GM18502 (cell line): ENCODE results near the gene STPG1.
A peak's percentile ranks its signal among the peaks of the same experiment; 100 is the strongest.

Experiments used
- ATAC-seq: cut with Tn5 transposase; IDR thresholded peaks from one replicate; pipeline ENCODE4 v1.9.1; 2021; ENCODE audit warnings: mild to moderate bottlenecking; ENCODE audit not compliant: unreplicated experiment, poor library complexity

Gene STPG1

DNA sequence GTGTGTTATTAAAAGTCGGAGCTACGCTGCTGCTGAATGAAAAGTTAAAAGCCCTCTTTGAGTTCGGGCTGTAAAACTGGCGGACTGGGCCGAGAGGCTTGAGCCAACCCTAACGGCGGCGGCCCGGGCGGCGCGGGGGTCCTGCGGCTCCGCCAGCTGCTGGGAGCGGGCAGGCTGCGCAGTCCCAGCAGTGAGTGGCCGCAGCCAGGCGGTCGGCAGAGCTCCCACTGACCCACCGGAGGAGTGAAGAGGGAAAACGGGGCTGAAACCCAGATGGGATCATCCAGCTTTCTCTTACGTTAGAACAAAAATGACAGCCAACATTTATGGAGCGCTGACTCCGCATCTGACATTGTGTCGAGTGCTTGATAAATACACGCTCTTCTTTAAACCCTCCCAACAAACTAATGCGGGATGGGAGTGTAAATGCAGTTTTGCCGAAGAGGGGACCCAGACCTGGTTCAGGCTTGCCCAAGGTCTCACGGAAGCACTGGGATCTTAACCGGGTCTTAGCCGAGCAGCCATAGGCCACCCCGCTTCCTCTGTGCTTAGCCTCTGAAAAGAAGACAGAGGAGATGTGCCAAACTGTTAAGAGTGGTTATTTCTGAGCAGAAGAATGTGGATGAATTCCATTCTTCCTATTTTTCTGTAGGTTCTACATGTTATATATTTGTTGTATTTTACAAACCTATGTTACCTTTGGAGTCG, 91.0 kb downstream of the STPG1 start:
- peak; percentile 36 for ATAC-seq

GRCh38 chr1:24321697-24322469, 91.7 kb downstream of the STPG1 start:
- ATAC-seq = peak; percentile 57

DNA sequence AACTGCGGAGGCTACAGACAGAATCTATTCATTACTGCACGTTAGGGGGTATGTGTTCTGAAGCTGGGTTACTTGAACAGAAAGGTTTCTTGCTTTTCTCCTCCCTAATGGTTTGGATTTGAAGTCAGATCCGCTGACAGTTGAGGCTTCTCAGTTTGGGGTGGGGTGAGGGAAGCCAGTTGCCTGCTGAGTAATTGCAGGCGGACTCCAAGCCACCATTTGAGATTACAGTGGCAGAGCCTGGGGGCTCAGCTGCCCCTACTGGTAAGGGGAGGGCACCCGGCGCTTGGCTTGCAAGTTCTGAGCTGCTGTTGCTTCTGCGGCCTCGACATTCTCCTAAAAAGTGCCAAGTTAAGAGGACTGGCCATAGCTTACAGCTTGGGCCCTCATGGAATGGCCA, 92.5 kb downstream of the STPG1 start:
- ATAC-seq = no peak

DNA sequence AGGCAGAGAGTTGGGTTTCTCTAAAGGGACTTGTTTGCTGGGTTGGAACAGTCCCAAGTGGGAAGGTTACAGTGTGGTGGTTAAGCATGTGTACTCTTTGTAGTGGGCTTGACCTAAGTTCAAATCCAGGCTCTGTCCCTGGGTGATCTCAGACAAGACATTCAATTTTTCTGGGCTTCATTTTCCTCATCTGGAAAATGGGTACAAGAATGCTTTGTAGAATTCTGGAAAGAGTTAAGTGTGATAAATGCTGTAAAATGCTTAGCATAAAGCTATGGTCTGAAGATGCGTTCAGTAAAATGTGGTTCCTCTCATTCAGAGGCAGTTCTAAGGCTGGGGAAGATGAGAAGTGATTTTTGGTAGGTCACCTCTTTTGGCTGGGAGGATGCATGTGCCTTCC, 93.6 kb downstream of the STPG1 start:
- ATAC-seq = no peak

DNA sequence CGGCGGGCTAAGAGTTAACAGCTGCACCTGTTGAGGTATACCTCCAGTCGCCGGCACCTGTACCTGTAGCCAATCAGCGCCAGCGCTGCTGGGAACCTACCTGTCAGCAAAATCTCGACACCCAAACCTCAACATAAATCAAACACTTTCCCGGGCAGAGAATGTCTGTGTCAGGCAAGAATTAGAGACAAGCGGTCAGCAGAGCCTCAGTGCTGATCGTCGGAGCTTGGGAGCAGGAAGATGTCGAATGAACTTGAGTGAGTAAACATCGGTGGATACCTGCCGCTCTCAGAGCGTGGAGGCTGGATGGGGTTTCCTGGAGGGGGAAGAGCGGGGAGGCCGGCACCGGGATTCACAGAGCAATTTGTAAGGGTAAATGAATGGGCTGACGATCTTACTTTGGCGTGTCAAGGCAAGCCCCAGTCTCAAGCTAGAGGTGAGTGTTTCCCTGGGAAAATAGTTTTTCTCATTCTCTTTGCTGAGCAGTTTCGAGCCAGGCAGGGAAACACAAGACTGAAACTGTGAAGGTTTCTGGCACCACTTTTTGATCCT, 94.2 kb downstream of the STPG1 start, which contains the start of gene GRHL3:
Gene GRHL3 (plus strand): TSS at position 46 of the 552 bp plus-strand sequence. CDS start 195 bp downstream, at position 241.
- no peak for ATAC-seq

GRCh38 chr1:24318615-24319311, 94.8 kb downstream of the STPG1 start:
- ATAC-seq = no peak

DNA sequence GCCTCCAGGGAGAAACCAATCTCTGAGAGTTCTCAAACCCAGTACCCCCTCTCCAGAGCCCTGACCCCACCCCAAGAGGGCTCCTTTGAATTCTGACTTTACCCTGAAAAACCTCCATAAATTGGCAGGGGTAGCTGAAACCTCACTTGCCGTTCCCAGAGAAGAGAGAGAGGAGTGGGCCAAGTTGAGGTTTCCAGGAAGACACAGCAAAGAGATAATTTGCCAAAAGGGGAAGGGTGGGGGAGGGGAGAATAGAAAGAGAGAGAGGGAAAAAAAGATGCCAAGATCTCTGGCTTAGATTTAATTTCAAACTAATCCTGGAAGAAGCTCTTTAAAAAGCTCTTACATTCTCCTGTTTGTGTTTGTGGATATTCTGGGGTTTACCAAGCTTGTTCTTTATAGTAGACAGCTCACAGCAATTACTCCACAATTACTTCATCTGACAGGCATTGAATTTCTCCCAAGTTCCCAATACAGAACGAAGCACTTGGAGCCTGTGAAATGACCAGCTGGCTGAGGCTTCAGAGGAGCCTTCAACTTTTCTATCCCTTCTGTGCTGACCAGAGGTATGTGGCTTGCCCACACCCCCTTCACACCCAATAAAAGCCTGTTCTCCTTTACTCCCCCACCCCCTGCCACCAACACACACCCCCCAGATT, 95.5 kb downstream of the STPG1 start:
- no peak for ATAC-seq

GRCh38 chr1:24317081-24317480, 96.5 kb downstream of the STPG1 start:
- no peak for ATAC-seq

DNA sequence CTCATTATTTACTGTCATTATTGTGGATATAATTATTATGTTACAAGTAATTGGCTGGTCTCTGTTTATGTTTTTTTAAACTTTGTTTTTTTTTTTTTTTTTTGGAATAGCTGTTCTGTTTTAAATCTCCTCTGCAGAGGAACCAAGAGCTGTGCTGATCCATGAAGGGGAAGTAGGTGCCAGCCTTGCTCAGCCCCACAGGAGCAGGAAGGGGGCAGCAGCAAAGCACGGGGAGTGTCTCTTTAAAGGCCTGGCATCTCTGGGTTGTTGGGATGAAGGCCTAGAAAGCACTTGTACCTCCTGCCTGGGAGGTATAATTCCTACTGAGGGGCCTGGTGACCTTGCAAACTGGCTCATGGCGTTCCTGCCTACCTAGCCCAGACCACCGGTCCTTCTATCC, 96.9 kb downstream of the STPG1 start:
- no peak for ATAC-seq

DNA sequence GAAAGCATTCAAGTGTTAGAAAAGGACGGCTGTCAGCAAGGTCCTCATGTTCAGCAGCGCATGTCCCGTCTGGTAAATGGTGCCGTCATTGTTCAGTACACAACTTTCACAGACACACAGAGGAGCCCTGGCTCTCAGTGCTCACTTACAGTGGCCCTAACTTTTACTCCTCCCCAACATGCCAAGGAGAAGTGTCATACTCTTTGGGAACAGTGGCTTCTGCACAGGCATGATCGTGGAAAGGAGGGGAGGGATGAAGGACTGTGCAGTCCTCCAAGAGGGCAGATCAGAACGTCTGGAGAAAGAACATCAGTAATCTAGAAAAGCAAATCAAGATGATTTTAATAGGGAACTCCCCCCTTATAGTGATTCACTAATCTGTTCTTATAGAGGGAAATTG, 98.2 kb downstream of the STPG1 start:
- ATAC-seq = no peak

- ATAC-seq = no peak
These were observed 101.8 kb downstream of the STPG1 start for GRCh38 chr1:24311741-24312140.

GRCh38 chr1:24311234-24311633, 102.3 kb downstream of the STPG1 start:
- no peak for ATAC-seq

DNA sequence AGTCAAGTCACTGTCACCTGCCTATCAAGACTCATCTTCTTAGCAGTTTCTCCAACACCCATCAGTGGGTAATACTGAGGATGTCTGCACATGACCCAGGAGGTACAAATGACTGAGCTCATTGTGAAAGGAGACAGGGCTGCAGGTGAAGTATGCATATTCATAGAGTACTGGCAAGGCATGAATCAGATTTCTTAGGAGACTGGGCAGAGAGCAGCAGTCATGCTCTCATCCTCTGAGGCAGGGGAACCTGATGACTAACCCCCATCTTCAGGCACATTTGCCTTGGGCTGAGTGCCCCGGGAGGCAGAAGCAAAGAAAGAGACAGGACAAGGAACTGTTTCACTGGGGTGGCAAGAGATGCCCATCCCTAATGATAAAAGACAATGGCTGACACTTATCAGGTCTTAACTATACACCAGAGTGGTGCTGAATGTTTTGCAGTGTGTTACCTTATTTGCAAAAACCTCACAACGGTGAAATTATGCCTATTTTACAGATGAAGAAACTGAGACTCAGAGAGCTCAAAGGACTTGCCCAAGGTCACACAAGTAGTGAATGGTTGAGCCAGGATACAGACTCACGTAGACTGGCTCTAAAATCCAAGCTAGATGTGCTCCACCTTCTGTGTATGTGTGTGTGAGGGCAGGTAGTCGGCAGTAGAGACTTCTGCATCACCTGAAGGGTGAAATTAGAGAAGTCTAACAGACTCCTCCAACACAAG, 103.7 kb downstream of the STPG1 start:
- no peak for ATAC-seq

DNA sequence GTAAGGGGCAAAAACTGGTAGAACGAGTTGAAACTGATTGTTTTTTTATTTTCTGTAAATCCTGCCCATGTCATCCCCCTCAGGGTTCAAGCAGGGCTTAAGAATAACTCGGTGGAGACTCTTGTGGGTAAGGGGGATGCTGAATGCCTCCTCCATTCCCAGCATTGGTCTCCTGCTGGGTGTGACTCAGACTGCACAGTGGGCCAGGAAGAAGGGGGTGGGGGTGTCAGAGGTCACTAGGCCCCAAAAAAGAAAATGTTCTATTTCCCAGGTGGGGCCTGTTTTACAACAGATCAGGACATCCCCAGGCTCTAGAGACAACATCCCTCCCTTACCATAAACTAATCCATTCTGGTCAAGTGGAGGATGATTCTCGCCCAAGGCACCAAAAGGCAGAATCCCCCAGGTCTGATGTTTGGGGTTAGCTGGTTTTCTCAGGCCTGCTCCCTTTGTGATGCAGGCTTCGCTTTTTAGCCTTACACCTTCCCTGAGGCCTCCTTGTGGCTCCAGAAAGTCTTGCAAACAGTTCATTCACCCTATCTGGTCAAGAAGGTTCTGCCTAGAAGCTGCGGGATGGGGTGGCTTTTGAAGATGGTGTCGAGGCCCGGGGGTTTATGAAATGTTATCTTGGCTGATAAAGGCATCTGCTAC, 105.1 kb downstream of the STPG1 start:
- ATAC-seq = no peak
